GM18861 (cell line): ENCODE data around the gene CCDC51.
A peak's percentile ranks its signal among the peaks of the same experiment; 100 is the strongest.
"Not testable (repeated sequence)": the region's sequence is repeated elsewhere in the genome, so short reads cannot be mapped to it uniquely, and the experiment has no call there.

Experiments
- ATAC-seq: cut with Tn5 transposase; IDR thresholded peaks from one replicate; pipeline ENCODE4 v1.9.1; 2021; ENCODE audit not compliant: unreplicated experiment

CCDC51 gene, protein sequence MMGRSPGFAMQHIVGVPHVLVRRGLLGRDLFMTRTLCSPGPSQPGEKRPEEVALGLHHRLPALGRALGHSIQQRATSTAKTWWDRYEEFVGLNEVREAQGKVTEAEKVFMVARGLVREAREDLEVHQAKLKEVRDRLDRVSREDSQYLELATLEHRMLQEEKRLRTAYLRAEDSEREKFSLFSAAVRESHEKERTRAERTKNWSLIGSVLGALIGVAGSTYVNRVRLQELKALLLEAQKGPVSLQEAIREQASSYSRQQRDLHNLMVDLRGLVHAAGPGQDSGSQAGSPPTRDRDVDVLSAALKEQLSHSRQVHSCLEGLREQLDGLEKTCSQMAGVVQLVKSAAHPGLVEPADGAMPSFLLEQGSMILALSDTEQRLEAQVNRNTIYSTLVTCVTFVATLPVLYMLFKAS

DNA sequence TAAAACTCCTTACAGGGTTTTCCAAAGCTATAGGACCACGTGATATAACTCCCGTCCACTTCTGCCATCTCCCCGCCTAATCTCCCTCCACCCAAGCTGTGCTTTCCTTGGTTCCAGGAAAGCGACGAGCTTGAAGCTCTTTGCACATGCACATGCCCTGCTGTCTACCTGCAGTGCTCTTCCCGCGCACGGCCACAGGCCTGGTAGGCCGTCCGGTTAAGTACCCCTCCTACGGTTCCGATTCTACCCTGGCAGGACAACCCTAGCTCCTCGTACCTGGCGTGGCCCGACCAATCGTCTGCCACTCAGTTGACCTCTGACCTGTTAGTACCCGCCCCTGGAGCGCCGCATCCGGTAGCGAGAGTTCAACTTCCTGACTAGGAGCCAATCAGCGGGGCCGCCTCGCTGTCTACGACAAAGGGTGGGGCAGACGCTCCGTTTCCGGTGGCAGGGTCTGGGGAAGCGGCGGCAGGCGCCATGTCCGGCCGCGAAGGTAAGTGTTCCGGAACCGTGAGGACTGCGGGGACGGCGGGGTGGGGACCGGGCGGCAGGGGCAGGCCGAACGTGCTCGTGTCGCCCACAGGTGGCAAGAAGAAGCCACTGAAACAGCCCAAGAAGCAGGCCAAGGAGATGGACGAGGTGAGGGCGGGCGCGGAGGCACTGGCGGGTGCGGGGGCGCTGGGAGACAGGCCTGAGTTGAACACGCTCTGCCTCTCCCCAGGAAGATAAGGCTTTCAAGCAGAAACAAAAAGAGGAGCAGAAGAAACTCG is at the start of gene CCDC51, which contains the start of gene TMA7:
Gene CCDC51 (minus strand): TSS at position 300 of the 770 bp plus-strand sequence. CDS start 4,991 bp downstream, outside the sequence.
Gene TMA7 (plus strand): TSS at position 438 of the 770 bp plus-strand sequence. CDS start 40 bp downstream, at position 478.
- ATAC-seq, result peak; percentile 85

DNA sequence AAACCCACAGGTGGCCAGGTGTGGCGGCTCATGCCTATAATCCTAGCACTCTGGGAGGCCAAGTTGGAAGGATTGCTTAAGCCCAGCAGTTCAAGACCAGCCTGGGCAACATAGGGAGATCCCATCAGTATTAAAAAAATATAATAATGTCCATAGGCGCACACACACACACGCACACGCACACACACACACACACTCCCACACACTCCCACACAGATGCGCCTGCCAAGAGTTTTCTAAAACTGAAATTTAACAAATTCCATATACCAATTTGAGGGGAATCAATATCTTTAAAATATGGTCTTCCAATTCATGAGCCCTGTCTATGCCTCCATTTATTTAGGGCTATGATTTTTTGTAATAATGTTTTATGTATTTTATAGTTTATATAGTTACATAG is 47.0 kb upstream of the CCDC51 start:
- no peak for ATAC-seq

DNA sequence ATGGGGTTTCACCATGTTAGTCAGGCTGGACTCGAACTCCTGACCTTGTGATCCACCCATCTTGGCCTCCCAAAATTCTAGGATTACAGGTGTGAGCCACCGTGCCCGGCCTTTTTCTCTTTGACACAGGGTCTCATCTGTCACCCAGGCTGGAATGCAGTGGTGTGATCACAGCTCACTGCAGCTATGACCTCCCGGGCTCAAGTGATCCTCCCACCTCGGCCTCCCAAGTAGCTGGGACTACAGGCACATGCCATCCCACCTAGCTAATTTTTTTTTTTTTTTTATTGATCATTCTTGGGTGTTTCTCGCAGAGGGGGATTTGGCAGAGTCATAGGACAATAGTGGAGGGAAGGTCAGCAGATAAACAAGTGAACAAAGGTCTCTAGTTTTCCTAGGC is 42.9 kb upstream of the CCDC51 start:
- not testable (repeated sequence) for ATAC-seq

DNA sequence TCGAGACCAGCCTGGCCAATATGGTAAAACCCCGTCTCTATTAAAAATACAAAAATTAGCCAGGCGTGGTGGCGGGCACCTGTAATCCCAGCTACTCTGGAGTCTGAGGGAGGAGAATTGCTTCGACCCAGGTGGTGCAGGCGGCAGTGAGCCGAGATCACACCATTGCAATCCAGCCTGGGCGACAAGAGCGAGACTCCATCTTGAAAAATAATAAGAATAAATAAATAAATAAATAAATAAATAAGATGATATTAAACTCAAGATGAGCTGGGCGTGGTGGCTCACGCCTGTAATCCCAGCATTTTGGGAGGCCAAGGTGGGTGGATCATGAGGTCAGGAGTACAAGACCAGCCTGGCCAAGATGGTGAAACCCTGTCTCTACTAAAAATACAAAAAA is 41.0 kb upstream of the CCDC51 start:
- not testable (repeated sequence) for ATAC-seq

DNA sequence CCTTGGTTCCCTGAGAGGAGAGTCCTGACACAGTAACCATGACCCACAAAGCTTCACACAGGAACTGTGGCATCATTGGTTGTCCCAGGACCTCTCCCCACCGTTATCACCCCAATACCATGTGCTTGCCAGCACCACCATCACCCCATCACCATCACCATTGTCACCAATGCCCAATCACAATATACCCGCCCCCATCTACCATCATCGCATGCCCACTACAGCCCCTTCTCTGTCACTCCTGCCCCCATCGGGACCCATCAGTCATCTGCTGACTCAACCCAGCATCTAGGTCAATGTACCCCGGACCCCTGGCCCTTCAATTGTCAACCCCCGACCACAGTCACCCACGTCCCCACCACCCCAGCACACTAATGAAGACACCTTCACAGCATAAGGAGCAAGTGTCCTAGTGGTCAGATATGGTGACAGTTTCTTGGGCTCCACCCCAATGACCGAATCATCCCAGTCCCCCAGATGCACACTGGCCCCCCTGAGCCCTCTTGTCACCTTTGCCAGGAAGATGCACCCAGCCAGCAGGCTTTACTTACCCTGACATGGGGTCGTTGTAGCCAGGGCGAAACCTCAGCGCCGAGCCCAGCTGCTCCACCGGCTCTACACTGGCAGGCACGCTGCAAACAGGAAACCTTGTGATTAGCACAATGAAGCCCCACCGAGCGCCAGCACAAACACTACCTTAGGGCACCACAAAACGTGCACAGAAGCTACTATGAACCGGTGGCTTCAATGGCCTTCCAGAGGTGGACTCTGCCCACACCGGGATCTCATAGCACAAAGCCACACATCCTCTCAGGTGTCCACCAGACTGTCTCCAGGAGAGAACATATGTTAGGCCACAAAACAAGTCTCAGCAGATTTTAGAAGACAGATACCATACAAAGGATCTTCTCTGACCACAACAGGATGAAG is 39.0 kb upstream of the CCDC51 start:
- no peak for ATAC-seq

DNA sequence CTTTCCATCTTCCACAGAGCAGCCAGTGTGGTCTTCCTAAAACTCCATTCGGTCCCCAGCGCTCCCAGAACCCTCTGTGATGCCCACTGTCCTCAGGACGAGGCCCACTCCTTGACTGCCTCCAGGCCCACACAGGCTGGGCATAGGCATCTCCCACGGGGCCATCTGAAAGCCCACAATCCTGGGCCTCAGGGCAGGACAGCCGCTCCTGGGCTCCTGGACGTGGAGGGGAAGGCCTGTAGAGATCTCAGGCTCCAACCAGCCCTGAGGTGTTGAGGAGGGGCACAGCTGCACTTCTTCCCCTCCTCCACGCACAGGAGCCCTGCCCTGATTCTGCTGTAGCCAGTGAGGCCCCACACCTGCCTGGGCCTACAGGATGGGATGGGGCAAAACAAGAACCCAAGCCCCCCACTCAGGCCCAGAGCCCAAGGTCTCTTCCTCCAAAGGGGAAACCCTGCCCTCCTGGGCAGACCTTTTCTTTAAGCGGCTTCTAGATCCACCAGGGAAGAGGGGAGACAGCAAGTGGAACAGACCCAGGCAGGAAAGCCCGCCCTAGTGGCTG is 38.1 kb upstream of the CCDC51 start:
- ATAC-seq, result no peak

DNA sequence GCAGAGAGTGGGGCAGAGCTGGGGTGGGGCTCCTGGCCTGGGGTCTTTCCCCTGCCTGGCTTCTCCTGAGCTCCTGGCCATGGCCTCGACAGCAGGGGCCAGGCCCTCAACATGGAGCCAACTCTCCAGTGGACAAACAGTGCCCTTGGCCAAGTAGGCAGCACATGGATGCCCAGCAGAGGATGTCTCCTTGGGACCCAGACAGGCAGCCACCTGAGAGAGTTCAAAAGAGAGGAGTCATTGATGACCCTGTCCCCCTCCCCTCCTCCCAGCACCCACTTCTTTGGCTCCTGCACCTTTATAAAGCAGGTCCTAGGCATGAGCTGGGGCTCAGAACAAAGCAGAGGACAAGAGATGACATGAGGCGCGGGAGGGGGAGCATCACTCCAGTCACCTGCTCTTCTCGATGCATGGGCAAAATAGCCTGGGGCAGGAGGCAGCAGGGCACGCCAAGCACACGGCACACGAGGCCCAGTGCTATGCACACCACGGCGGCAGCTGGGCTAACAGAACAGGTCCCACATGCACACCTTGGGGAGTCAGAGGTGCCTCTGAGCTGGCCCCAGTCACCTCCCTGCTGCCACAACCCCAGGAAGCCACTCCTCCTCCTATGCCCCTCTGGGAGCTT is 36.6 kb upstream of the CCDC51 start:
- ATAC-seq, result no peak

DNA sequence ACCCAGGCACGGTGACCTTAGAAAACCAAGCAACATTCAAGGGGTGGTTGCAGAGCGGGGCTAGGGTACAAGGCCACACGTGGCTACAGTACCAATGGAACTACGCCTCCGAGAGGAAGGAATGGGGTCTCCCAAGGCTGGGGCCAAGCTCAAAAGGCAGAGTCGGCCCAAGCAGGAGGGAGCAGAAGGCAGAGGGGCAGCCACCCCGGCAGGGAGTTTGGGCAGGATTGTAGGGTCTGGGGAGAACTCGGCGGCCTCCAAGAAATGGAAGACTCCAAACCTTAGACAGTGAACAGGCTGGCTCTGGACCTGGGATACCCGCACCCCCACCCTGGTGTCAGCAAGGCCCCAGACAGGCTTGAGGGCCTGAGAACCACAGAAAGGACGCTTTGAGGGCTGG is 35.3 kb upstream of the CCDC51 start:
- no peak for ATAC-seq

DNA sequence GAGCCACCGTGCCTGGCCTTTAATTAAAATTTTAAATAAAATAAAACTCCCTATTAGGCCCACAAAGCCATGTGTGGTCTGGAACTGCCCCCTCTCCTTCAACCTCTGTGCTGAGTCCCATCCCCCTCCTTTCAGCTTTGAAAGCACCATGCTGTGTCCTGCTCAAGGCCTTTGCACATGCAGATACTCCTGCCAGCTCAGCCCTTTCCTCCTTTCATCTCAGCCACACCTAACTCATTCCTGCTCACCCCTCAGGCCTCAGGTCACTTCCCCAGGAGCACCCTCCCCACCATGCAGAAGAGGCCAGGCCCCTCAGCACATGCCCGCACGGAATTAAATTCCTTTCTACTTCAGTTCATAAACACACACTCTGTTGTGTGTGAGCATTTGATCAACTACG is 34.7 kb upstream of the CCDC51 start:
- no peak for ATAC-seq

DNA sequence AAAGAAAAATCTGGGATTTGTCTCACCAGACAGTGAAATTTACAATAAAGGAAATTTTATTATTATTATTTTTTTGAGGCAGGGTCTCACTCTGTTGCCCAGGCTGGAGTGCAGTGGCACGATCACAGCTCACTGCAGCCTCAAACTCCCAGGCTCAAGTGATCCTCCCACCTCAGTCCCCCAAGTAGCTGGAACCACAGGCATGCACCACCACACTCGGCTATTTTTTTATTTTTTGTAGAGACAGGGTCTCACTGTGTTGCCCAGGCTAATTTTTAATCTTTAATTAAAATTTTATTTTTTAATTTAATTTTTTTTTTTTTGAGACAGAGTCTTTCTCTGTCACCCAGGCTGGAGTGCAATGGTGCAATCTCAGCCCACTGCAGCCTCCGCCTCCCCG is 34.1 kb upstream of the CCDC51 start:
- not testable (repeated sequence) for ATAC-seq

DNA sequence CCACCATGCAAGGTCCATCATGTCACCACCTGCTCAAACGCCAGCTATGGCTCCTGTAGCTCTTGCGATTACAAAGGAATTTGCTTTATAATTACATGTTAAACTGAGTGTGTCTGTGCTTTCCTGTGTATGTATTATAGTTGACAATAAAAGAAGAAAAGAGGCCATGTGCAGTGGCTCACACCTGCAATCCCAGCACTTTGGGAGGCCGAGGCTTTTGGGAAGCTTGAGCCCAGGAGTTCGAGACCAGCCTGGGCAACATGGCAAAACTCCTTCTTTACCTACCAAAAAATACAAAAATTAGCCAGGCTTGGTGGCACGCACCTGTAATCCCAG is 33.7 kb upstream of the CCDC51 start:
- ATAC-seq, result no peak

DNA sequence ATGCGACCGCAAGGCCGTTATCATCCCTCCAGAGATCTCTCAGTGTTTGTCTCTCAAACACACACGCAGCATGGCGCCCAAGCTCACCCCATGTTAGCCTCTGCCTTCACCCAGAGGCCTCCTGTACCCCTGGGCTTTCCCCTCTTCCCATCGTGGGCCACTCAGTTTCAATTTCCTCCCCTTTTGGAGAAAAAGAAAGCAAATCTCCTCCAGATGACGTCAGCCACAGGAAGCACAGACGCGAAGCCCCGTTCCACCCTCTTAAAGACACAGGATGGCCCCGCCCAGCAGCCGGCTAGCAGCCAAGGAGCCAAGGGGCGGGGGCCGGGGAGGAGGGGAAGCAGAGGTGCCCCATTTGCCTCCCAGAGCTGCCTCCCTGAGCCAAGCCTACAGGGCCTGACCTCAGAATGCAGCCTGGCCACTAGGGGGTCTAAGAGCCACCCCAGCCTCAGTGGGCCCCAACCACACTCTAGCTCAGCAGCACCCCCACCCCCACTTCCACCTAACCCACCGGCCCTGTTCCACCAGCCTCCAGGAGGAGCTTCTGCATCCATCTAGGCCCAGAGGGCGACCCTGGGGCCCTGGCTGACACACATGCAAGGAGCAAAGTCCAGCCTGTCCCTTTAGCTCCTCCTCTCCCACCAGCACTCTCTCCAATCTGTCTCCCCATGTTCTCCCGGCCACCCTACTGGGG is 33.2 kb upstream of the CCDC51 start:
- peak; percentile 70 for ATAC-seq

DNA sequence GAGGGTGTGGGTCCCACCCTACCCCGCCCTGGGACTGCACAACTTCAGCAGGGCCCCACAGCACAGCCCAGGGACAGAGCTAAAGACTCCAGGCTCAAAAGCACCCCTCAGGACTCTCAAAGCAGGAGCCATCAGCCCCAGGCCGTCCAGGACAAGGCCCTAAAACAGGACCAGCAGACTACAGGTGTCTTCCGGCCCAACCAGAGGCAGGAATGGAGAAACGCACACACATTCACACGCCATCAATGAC is 32.7 kb upstream of the CCDC51 start:
- ATAC-seq, result no peak

DNA sequence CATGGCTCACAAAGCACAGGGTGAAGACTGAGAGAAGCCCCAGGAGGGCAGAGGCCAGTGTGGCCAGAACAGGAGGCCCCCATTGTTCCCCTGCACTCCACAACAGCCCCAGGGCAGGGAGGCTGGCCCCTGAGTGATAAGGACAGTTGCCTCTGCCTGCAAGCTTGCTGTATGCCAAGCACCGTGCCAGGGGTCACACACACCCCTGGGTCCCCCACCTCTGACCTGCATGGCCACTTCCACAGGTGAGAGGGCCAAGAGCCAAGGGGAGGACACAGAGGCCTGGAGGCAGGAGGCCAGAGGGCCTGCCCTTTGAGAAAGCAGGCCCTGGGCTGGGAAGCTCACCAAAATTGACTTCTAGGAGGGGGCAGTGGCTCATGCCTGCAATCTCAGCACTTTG is 30.4 kb upstream of the CCDC51 start:
- no peak for ATAC-seq

DNA sequence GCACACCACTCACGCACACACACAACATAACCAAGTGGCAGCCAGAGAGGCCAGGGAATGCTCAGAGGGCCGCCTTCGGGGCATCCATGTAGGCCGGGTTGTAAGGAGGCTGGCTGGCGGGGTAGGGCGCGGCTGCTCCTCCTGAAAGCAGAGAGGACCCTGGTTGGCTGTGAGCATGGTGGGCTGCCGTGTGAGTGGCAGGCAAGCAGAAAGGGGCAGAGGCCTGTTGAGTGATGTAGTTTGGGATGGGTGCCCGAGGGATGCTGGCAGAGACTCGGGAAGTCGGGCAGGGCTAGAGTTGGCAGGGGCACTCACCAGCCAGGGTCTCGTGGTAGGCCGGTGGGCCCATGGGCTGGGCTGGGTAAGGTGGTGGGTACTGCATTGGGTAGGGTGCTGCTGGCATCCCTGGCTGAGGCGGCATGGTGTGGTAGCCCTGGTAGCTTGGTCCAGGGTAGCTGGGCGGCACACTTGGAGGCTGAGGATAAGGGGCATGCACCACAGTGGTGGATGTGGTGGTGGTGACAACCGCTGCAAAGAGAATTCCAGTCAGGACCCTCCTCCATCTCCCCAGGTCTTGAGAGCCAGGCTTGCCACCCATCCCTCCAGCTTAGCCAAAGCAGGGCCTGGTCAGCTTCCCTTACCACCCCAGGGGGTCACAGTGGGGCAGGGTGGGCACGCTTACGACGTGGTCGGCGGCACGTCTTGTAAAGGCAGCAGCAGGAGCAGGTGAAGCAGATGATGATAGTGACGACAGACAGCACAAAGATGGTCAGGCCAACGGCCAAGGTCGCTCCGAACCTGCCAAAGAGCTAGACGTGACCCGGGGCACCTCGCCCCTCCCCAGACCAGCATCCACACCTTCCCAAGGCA is 29.4 kb upstream of the CCDC51 start:
- ATAC-seq, result no peak

DNA sequence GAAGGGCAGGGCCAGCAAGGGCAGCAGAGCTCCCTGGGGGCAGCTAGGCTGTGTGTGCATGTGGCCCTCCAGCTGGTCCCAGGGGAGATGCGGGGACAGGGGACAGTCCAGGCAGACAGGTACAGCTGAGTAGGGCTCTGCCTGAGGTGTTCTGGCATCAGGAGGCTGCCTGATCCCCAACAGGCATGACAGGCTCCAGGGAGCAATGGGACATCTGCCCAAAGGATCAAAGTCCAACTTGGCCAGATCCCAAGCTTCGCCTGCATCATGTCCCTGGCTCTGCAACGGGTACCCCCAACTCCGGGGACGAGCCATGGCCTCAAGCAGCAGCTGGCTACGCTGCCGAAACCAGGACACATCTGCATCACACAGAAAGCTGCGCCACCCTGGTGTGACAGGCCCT is 28.4 kb upstream of the CCDC51 start:
- no peak for ATAC-seq

DNA sequence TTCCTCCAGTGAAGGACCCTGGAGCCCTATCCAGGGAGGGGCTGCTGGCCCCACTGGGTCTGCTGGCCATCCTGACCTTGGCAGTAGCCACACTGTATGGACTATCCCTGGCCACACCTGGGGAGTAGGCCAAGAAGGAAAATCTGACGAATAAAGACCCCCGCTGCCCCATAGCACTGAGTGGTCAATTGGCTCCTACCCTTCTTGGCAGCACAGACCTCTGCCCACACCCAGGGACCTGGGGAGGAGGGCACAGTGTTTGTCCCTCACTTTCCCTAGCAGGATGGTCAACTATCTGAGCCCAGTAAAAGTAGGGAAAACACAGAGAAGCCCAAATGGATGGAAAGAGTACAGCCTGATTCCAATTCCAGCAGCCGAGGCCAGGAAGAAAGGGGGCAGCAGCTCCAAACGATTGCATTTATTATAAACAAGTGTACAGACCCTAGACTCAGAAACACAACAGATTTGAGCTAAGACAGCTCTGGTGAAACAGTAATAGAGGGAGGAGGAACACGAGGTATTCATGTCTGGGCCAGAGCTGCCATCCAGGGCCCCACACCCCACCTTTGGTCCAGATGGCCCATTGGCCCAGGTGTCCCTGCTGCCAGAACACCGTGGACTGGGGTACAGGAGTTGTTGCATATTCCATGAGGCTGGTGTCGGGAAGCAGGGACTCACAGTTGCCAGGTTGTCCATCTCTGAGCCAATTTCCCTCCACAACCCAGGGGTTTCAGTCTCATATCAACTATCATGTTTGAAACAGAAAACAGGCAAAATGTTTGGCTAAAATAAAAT is 27.8 kb upstream of the CCDC51 start:
- ATAC-seq, result no peak

DNA sequence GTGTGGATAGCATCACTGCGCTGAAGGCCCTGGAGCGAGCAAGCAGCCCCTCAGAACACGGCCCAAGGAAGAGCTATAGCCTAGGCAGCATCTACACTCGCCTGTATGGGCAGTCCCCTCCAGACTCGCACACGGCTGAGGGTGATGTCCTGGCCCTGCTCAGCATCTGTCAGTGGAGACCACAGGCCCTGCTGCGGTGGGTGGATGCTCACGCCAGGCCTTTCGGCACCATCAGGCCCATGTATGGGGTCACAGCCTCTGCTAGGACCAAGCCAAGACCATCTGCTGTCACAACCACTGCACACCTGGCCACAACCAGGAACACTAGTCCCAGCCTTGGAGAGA is 27.2 kb upstream of the CCDC51 start:
- no peak for ATAC-seq
